ENCODE data around the gene PCBP3. TPM values are rescaled to one million over a fixed set of nuclear protein-coding genes. Genes with fewer than 3 reads are reported as not detected.

Gene PCBP3
- total and polyA plus RNA-seq, 2 of the 8 experiments (the other 6 are each of a cell fraction or from before 2014, with no cell fraction given): 3.5 to 6.3 TPM

DNA sequence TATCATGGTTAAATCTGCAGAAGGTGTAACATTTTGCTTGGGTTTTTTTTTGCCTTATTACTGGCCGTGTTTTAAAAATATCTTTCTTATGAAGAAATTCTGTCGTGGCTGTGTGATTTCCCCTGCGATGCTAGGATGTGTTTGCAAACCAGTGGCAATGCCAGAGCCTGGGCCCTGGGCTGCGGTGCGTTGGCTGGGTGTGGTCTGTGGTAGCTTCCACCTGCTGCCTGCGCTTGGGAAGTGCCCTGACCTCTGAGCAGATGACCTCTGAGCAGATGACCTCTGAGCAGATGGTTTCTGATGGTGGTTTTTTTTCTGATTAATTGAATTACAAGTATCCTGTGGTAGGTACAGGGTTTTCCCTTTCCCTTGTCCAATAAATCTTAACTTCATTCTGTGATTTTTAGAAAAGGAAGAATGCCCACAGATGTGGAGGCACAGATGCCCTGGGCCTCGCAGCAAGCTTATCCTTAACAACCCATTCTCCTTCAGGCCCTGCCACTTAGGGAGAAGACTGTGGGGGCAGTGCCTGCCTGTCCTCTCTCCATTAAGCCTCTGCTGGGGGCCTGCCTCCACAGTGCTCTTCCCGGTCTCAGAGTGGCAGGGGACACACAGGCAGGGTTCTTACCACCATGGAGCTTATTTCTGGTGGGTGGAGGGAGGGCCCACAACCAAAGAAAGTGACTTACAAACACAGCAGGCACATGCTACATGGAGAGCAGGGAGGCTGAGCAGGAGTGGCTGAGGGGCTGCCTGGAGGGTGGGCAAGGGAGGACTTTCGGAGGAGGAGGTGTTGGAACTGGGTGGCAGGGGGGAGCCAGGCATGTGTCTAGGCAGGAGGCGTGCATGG is 81.7 kb downstream of the PCBP3 start:
- ChIA-PET CTCF (ENCODE audit: partially characterized antibody) (interaction anchor here (0.8 kb wide), 2 partner anchors 15 to 95 kb away, joined by 3 read pairs; no protein-coding TSS in a partner anchor), POLR2A (ENCODE audit: partially characterized antibody) (no interaction called here)
- Histone ChIP-seq H3K79me1 (ENCODE audit: low read depth, low read length) (no peaks in the 10 kb centered on the region; the same call in 1 of the 2 replicates), H3K27me3 (replicated peaks in 1 of 4; ENCODE audit: control insufficient read depth in 3 of 4, extremely low read depth in 1 of 4, insufficient read depth in 3 of 4, low read length in 3 of 4) (no peaks in the 10 kb centered on the region; a peak in 1 of 7 replicates), H3K27ac (ENCODE audit: low read depth, low read length) (no peak overlapping the region), H4K8ac (ENCODE audit: extremely low read depth, insufficient read depth, low read length) (peak overlapping the region; percentile 19; the same call in 1 of the 2 replicates), H3K23ac (ENCODE audit: insufficient read length) (no peak overlapping the region), H3K4me1 (replicated peaks in 1 of 4; ENCODE audit: control insufficient read depth in 3 of 4, insufficient read depth in 4 of 4, low read length in 3 of 4) (0 out of 7 replicates have a peak, but pooled peaks cover 0 to 2% (median 0%) of the 10 kb centered on the region in 4 experiments), H2BK120ac (replicated peaks; ENCODE audit: low read depth, low read length) (no peak overlapping the region), H3K23me2 (ENCODE audit: low read depth, low read length) (no peaks in the 10 kb centered on the region), H3K4me3 (ENCODE audit: extremely low read depth in 1 of 4, insufficient read depth in 2 of 4, low read depth in 3 of 4, low read length in 4 of 4) (no peak overlapping the region), H2BK12ac (ENCODE audit: low read depth, low read length) (no peak overlapping the region), H2BK15ac (ENCODE audit: low read length) (0 out of 2 replicates have a peak overlapping the region, but pooled peaks have one; percentile 16), H4K20me1 (replicated peaks in 1 of 2; ENCODE audit: control insufficient read depth in 1 of 2, insufficient read depth in 2 of 2, low read length in 2 of 2) (peaks cover 0 to 2% of the 10 kb centered on the region in 2 experiments), H3K36me3 (ENCODE audit: control insufficient read depth in 2 of 4, insufficient read depth in 4 of 4, low read length in 3 of 4) (no peaks in the 10 kb centered on the region), H3K4me2 (ENCODE audit: insufficient read depth in 1 of 2, low read depth in 2 of 2, low read length in 2 of 2) (no peak overlapping the region), H2AK5ac (ENCODE audit: low read depth, low read length) (no peak overlapping the region), H4K5ac (ENCODE audit: insufficient read length, low read depth, low read length) (no peak overlapping the region), H2BK5ac (ENCODE audit: low read depth, low read length) (no peak overlapping the region), H2BK20ac (ENCODE audit: low read length) (no peak overlapping the region), H3K9ac (replicated peaks in 1 of 4; ENCODE audit: extremely low read depth in 1 of 4, low read depth in 3 of 4, low read length in 3 of 4) (no peak overlapping the region), H3K56ac (replicated peaks; ENCODE audit: insufficient read length, low read depth, low read length) (no peak overlapping the region), H3K4ac (replicated peaks; ENCODE audit: insufficient read length, low read depth, low read length) (no peak overlapping the region), H4K91ac (replicated peaks; ENCODE audit: insufficient read length, low read length) (no peak overlapping the region), H3K14ac (ENCODE audit: insufficient read length) (no peak overlapping the region), H2AFZ (ENCODE audit: low read length) (no peak overlapping the region), H3K79me2 (ENCODE audit: control insufficient read depth in 1 of 2, insufficient read depth in 2 of 2, low read length in 2 of 2) (no peaks in the 10 kb centered on the region), H3K18ac (ENCODE audit: extremely low read depth, low read length) (no peak overlapping the region), H3K9me3 (ENCODE audit: insufficient read depth in 2 of 2, low read depth in 1 of 2, low read length in 1 of 2) (no peaks in the 10 kb centered on the region)
- no peak for FAIRE-seq
- DNase-seq (ENCODE audit: low read depth in 1 of 2, low spot score in 2 of 2): no peak
- WGBS, 2 experiments (ENCODE audit: extremely low coverage in 1 of 2, insufficient coverage in 1 of 2, insufficient read length in 1 of 2, insufficient replicate concordance in 2 of 2, low coverage in 1 of 2, low lambda C conversion rate in 2 of 2, missing lambda C conversion rate in 1 of 2): 91% methylated on average over 9 of the region's 10 CpGs; no CpG with 5 or more reads in 1 of the 2 experiments
- TF ChIP-seq SP4 (IDR thresholded peaks at IDR 0.05; ENCODE audit: low read length) (no peak), SRF (IDR thresholded peaks at IDR 0.05; ENCODE audit: low read depth, low read length) (no peak), PHF8 (conservative IDR thresholded peaks at IDR 0.05; ENCODE audit: low read depth, low read length) (no peak), RXRA (IDR thresholded peaks at IDR 0.05; ENCODE audit: insufficient read depth, low read depth, low read length) (no peak), SAP30 (IDR thresholded peaks at IDR 0.05; ENCODE audit: insufficient read depth, insufficient replicate concordance, low read length) (no peak), TBP (IDR thresholded peaks at IDR 0.05; ENCODE audit: low read depth, low read length) (no peak), CHD2 (IDR thresholded peaks at IDR 0.05; ENCODE audit: low read length) (no peak), SP2 (IDR thresholded peaks at IDR 0.05; ENCODE audit: low read length) (no peak), USF2 (IDR thresholded peaks at IDR 0.05; ENCODE audit: low read length) (no peak), SUZ12 (IDR thresholded peaks at IDR 0.05; ENCODE audit: low read length) (no peak), SP1 (IDR thresholded peaks at IDR 0.05; ENCODE audit: low read depth, low read length) (no peak), SIX5 (IDR thresholded peaks at IDR 0.05; ENCODE audit: low read depth, low read length) (no peak)
